Skeletal muscle cell (primary cell): ENCODE measurements around the gene TLL2.

ENCODE experiments used
- DNase-seq: peaks from one replicate; pipeline ENCODE4 v3.0.0-alpha.2; 2010; ENCODE audit warnings: low read depth
- H3K4me3 ChIP-seq: 2 replicates; pipeline ENCODE4 v1.5.1; 2011; ENCODE audit warnings: low read depth, mild to moderate bottlenecking, control low read depth, low read length, moderate library complexity

Gene TLL2

DNA sequence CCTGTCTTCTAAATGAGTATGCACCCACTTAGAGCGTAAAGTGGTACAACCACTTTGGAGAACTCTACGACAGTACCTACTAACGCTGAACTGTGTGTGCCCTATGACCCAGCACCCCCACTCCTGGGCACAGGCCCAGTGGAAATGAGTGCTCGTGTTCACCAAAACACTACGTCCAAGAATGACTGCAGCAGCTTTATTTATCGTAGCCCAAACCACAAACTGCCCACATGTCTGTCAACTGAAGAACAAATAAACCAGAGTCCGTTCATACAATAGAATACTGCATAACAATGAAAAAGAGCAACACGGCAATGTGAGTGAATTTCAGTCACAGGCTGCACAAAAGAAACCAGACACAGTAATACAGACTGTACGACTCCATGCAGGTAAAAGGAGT is 35.4 kb downstream of the TLL2 start:
- H3K4me3 ChIP-seq = no peak overlapping the region
- no peak for DNase-seq

- no peak for DNase-seq
Observed at GRCh38 chr10:96473866-96474265, 39.9 kb downstream of the TLL2 start.

GRCh38 chr10:96470116-96470743 is 43.5 kb downstream of the TLL2 start:
- DNase-seq = no peak
- no peak overlapping the region for H3K4me3 ChIP-seq

More at GRCh38 chr10:96473866-96474265, 39.9 kb downstream of the TLL2 start:
- H3K4me3 ChIP-seq = no peak overlapping the region

DNA sequence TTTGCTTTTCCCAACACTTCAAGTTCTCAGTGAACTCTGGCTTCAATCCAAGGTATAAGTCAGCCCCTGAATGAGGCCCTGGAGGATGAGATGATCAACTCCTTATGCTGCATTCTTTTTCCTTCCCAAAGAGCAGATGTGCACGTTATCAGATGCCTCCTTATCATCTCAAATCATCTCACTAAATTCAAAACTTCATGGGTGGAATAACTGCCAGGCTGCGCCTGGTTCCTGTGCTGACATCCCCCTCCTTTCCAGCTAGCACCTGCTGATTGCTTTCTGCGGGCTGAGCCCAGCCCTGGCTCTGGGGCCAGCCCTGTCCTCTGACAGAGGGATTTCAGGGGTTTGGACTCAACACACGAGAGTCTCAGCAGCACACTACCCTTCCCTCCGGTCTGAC is 44.9 kb downstream of the TLL2 start:
- no peak for DNase-seq
- H3K4me3 ChIP-seq = no peak overlapping the region

- DNase-seq = no peak
- H3K4me3 ChIP-seq = no peak overlapping the region
Observed at GRCh38 chr10:96465599-96465998, 48.1 kb downstream of the TLL2 start.

DNA sequence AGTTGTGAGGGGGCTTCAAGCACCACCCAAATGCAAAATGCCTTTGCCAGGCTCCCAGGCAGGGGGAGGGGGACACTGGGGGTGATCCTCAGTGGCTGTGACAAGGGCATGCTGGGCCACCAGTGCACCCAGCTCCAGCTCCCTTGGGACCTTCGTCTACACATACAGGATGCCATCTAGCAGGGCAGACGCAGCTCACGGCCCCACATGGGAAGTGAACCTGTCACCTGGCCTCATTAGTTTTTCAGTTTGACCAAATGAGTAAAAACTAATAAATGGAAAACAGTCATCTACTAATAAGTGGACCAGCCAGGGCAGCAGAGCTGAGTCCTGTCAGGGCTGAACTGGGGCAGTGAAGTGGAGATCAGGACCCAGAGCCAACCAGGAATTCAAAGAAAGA is 50.2 kb downstream of the TLL2 start:
- no peak overlapping the region for H3K4me3 ChIP-seq
- DNase-seq = no peak

- no peak overlapping the region for H3K4me3 ChIP-seq
- no peak for DNase-seq
Observed at GRCh38 chr10:96462606-96463151, 51.0 kb downstream of the TLL2 start.

GRCh38 chr10:96460316-96460715 is 53.4 kb downstream of the TLL2 start:
- no peak for DNase-seq
- H3K4me3 ChIP-seq = no peak overlapping the region

- no peak overlapping the region for H3K4me3 ChIP-seq
- DNase-seq = no peak
Observed at GRCh38 chr10:96457341-96457740, 56.4 kb downstream of the TLL2 start.

DNA sequence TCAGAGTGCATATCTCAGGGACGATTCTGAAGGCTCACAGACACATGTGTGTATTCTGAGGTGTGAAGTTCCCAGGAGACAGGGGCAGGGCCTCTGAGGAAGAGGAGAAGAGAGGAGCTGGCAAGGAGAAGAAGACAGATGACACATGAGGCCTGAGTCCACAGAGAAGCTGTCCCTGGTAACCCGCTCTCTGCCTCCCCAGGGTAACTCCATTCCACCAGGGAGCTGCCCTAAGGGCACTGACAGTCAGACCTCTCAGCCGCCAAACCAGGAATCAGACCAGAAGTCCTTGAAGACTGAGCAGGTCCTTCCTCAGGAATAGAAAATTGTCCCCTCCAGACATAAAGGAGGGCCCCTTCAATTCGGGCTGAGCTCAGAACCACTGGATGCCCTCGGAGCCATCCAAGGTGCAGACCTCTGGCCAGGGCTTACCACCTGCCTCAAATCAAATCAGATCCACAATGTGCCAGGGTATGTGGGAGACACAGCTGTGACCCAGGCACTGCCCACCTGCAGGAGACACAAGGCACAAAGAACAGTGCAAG is 57.4 kb downstream of the TLL2 start:
- no peak for DNase-seq
- no peak overlapping the region for H3K4me3 ChIP-seq

DNA sequence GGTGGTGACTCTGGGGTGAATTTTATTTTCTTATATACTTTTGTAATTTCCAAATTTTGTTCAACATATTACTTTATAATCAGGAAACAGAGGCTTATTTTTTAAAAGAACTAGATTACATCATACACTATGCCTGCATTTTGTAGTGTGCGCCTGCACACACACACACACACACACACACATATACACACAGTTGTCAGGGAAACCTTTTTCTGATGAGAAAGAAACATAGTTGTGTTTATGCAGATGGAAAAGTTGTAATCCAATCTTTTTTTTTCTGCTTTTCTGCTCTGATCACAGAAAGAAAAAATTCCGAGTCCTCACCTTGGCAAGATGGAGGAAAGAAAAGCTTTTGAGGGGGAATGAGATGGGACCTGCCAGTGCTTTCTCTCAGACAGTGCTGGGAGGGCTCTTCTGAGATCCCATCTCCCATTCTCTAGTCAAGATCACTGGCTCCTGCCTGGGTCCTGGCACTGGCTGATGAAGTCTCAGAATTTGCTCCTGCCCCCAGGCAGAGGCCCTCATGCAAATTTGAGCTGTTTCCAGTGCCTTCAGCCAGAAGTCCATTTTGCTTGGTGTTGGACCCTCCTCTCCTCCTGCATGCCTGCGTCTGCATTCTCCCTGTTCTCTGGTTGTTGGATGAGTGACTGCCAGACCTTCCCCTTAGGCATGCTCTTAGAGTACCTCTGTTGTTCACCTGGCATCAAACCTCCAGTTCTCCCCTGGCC is 59.7 kb downstream of the TLL2 start:
- DNase-seq = no peak
- H3K4me3 ChIP-seq = no peak overlapping the region

DNA sequence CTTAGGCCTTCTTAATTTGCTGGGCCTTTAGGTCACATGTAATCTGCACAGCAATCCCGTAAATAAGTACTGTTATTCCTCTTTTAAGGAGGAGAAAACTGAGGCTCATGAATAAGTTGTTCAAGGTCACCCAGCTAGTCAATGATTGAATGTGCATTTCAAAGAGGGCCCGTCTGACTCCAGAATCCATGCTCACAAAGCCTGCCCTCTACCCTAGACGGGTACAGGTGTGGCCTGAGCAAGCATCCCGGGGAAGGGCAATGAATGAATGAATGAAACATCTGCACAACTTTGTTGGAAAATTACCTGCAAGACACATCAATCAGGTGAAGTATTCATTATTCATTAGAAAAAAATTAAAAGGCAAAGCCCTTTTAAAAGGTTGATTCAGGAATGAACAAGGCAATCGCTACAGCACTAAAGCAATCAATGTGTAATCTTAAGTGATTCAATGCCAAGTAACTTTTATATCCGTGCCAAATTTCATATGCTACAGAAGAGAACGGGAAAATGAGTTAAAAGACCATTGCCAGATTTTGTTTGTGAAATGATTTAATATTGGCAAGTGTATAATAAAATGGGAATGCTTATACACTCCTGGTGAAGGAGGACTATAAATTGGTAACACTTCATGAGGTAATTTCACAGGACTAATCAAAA is 61.1 kb downstream of the TLL2 start:
- DNase-seq = no peak
- no peak overlapping the region for H3K4me3 ChIP-seq

- no peak for DNase-seq
- H3K4me3 ChIP-seq = no peak overlapping the region
Observed at GRCh38 chr10:96450529-96451207, 63.1 kb downstream of the TLL2 start.

- no peak overlapping the region for H3K4me3 ChIP-seq
- DNase-seq = no peak
Observed at GRCh38 chr10:96448558-96448957, 65.2 kb downstream of the TLL2 start.

- DNase-seq = no peak
- H3K4me3 ChIP-seq = no peak overlapping the region
Observed at GRCh38 chr10:96448021-96448457, 65.7 kb downstream of the TLL2 start.

GRCh38 chr10:96446966-96447596 is 66.6 kb downstream of the TLL2 start:
- no peak overlapping the region for H3K4me3 ChIP-seq
- no peak for DNase-seq

DNA sequence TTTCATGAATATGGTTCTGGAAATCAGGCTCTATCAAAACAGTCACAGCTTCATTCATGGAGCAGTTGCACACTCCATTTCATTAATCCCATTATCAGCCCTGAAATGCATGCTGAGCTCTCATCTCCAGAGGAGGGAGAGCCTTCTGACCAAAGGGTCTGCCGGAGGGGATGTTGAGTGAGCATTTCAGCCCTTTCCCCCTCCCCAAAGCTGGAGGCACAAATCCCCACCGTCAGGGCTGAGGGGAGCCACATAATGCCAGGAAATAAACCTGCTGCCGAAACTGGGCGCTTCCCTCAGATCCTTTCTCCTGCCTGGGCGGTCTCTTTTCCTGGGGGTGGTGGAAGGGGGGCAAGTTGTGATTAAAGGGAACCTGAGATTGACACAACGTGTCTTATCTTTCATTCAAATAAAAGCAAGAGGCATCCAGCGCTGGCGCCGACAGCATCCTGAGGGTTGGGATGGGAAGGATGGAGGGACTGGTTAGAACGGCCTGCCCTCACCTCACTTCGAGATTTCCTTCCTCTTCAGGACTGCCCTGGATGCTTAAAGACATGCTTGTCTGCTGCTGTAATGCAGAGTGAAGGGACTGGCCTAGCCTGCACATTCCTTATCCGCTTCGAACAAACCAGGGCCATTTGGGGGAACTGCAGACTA is 71.6 kb downstream of the TLL2 start:
- DNase-seq = no peak
- no peak overlapping the region for H3K4me3 ChIP-seq

DNA sequence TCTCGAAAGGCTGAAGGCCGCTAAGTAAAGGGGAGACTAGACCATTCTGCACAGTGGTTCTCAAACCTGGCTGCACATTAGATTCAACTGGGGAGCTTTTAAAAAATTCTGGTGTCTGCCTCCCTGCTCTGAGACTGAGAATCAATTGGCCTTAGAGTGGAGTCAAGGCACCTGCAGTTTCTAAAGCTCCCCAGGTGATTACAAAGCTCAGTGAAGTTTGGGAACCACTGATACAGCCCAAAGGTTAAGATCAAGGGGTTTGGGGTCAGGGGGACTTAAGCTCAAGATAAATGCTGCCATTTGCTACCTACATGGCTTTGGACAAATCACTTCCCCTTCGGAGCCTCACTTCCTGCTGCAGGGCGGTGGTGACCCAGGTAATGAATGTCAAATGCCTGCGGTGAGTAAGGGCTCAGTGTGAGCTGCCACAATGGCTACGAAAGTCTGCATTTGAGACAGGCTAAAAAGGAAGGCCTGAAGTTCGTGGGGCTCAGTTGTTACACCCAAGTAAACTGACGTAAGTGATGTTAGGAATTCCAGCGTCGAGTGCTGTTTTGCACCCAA is 72.3 kb downstream of the TLL2 start:
- no peak overlapping the region for H3K4me3 ChIP-seq
- DNase-seq = no peak
